ENCODE measurements around the gene PTPRR.

GRCh38 chr12:70794131-70794530 lies 126.4 kb downstream of the PTPRR start:
- TF ChIP-seq POLR2A (IDR thresholded peaks at IDR 0.05) (no peak), CTCF (IDR thresholded peaks at IDR 0.05) (no peak)

Measured in adrenal gland (tissue), 5 donors.